HG03159 (cell line): ENCODE measurements around the gene RRAS.

Source experiments
- ATAC-seq: cut with Tn5 transposase; IDR thresholded peaks from one replicate; pipeline ENCODE4 v1.9.1; 2021; ENCODE audit warnings: mild to moderate bottlenecking, moderate library complexity; ENCODE audit not compliant: unreplicated experiment

Gene RRAS

GRCh38 chr19:49677231-49677900 lies 37.4 kb upstream of the RRAS start, which contains the start of gene PRMT1:
Gene PRMT1 (plus strand): TSS chr19:49677271. CDS start chr19:49677281, 10 bp downstream.
- no peak for ATAC-seq

DNA sequence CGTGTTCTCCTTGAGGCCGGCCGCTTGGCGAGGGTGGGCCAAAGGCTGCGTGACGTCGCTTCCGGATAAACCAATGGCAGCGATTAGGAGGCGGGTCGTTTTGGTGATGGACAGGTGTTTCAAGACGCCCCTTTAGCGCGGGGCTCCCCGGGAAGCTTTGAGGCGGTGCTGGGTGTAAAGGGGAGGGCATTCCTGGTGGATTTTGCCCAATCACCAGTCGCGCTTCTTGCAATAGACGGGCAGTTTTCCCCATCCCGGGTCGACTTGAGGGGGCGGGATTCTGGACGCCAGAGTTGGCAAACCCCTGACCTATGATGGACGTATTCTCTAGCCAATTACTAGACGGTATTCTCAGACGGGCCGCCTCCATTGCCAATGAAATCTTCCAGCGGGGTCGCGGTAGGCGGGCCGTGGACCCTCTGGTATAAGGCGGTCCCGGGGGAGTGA lies 36.9 kb upstream of the RRAS start:
- peak; percentile 68 for ATAC-seq

DNA sequence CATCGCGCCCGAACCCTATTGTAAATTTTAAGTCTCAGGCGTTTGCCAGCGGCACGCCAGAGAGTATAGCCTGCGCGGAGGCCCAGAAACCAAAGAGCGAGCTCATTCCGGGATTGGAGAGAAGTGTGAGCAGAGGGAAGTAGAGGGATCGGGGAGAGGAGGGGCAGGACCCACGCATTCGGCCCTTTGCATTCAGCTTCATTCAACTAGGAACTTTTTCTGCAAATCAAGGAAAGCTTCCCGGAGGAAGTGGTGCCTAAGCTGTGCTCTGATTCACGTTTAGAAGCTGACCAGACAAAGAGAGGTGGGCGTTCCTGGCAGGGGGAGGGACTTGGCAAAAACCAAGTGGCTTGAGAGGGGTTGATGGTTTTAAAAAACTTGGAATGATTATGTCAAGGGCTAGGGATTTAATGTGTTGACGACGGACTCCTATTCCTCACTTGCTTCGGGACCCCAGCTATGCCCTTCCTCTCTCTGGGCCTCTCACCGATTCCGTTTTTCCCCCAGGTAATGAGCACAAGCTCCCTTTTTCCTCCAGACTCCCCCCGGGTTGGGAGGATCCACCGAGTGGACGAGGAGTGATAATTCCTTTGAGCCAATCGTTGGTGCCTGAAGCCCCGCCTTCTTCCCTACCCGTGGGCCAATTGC lies 36.3 kb upstream of the RRAS start:
- peak; percentile 28 for ATAC-seq

DNA sequence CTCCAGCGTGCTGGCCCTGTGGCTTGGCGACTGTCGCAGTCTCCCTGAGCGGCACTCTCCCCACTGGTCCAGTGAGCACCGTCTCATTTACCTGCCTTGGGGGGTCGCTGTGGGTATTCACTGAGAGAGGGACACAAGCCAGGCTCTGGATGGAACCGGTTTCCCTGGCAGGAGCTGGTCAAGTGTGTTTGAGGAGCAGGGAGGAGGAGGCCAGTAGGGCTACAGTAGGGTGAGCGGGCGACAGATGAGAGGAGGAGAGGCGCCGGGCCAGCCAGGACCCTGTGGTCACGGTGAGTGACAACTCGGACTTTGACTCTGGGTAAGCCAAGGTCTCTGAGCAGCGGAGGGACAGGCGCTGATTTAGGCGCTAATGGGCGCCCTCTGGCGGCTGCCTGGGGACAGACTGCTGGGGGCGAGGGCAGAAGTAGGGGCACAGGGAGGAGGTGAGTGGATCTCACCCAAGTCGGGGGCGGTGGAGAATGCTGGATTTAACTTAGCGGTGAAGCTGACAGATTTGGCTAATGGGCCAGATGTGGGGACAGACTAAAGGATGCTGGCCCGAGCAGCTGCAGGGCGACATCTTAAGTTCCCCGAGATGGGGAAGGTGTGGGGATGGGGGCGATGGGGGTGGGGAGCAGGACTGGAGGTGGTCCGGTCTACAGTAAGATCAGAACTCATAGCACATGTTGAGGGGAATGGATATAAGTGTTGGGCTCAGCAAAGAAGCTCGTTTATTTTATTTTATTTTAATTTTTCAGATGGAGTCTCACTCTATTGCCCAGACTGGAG lies 32.4 kb upstream of the RRAS start:
- ATAC-seq = no peak

- no peak for ATAC-seq
Observed at GRCh38 chr19:49669516-49669915, 29.6 kb upstream of the RRAS start.

- no peak for ATAC-seq
Observed at GRCh38 chr19:49667473-49667872, 27.5 kb upstream of the RRAS start.

GRCh38 chr19:49666120-49666444 lies 26.1 kb upstream of the RRAS start:
- no peak for ATAC-seq

- ATAC-seq = peak; percentile 84
Observed at GRCh38 chr19:49665351-49666119, 25.6 kb upstream of the RRAS start, which contains the start of the genes BCL2L12 and IRF3. Gene BCL2L12 (plus strand): TSS chr19:49665933. CDS start chr19:49666693, 760 bp downstream. Gene IRF3 (minus strand): TSS chr19:49665857. CDS start chr19:49664838, 1,019 bp downstream.

GRCh38 chr19:49665036-49665350 lies 25.1 kb upstream of the RRAS start:
- no peak for ATAC-seq

- no peak for ATAC-seq
Observed at GRCh38 chr19:49664171-49665035, 24.5 kb upstream of the RRAS start.

- ATAC-seq = no peak
Observed at GRCh38 chr19:49663224-49663623, 23.3 kb upstream of the RRAS start.

DNA sequence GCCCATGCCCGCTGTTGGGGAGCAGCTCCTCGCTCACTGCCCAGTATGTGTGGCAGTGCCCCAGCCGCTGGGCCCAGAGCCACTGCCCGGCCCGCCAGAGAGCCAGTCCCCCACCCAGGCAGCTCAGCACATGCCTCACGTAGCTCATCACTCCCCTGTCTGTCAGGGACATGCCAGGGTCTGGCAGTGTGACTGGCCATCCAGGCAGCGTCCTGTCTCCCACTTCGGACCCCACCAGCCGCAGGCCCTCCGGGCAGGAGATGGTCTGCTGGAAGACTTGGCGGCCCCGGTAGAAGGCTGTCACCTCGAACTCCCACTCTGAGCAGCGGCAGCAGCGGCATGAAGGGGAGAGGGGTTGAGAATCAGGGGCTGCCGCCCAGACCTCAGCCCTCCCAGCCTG lies 22.1 kb upstream of the RRAS start:
- ATAC-seq = no peak

DNA sequence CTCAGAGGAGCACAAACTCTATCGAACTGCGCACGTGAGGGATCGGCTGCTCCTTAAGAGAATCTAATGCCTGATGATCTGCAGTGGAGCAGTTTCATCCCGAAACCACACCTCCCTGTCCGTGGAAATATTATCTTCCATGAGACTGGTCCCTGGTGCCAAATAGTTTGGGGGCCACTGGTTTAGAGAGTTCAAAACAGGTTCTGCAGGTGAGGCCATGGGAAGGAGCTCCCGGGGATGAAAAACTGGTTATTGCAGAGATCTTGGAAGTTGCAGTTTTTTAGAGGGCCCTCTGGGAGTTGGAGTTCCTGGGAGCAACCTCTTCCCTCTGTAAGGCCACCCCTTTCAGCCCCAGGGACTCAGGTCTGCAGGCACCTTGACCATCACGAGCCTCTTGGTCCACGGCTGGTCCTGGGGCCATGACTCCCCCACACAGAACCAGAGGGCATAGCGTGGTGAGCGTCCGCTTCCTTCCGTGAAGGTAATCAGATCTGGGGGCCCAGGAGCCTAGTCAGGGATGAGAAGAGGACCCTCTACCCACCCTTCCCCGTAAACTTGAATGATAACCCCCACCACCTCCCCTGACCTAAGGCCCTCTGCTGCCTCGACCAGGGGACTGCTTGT lies 20.5 kb upstream of the RRAS start:
- no peak for ATAC-seq

DNA sequence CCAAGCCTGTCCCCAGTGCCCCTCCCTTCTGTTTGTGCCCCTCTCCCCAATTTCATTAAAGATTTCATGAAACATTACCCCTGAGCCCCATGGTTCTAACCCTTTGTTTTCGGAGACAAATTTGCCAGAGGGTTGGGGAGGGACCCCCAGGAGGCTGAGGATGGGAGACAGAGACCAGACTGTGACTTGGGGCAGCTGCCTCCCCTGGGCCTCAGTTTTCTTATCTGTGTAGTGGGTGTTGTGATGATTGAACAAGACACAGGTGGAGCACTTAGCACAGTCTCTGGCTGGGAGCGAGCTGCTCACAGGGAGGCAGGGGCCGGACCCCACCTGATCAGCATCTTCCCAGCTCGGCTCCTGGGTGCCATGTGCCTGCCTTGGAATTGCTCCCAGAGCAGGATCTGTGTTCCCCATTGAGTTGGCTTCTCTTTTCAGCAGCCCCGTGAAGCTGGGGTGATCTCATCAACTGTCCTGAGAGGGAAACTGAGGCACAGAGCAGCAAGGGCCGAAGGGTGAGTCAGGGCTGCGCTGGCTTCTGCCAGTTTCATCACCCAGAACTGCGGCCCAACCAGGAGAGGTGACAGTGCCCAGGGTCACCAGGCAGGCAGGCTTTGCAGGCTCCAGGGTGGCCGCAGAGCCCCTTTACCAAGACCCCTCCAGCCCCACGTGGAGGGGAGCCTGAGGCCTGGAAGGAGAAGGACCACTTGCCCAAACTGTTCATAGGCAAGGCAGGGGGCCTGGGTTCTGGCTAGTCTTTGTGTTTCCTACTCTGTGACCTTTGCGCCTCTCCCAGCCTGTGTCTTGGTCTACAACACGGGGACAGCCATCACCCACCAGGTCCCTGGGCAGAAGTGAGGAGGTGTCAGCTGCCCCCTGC lies 18.9 kb upstream of the RRAS start:
- ATAC-seq = no peak

DNA sequence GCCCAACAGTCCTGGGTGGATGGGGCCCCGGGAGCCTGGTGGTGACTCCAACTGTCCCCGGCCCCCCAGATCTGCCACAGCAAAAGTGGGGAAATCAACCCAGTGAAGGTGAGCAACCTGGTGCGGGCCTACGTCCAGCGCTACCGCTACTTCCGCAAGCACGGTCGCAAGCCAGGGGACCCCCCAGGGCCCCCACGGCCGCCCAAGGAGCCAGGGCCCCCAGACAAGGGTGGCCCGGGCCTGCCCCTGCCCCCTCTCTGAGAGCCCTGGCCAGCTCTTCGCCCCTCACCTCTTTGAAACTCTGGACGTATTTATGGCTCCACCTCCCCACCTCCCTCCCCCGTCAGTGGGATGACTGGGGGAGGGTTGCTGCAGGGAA lies 18.2 kb upstream of the RRAS start:
- ATAC-seq = no peak

- ATAC-seq = no peak
Observed at GRCh38 chr19:49657493-49658138, 17.7 kb upstream of the RRAS start.

DNA sequence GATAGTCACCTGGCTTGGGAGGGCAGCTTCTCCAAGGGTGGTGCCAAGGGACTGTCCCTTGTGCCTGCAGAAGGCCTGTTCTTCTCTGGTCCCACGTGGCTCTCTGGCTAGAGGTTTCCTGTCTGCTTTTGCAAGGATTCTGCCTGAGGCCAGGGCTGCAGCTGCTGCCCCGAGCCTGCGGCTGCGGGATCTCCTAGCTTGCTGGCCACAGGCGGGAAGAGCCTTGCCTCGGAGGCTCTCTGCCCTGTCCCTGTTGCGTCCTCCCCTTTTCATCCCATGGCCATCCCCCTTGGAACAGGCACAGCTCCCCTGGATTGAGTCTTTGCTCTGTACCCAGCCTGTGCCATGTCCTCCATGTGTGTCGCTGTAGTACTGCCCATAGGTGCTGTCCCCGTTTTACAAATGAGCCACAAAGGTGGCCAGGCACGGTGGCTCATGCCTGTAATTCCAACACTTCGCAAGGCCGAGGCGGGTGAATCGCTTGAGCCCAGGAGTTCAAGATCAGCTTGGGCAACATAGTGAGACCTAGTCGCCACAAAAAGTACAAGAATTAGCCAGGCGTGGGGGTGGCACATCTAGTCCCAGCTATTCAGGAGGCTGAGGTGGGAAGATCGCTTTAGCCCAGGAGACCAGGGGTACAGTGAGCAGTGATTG lies 16.6 kb upstream of the RRAS start:
- no peak for ATAC-seq
